Sigmoid colon (tissue), 4 donors: ENCODE data around the gene RGR.

Experiments
- CTCF ChIP-seq, 4 experiments: fragments of 450-650 bp in 3 of 4; fragments of 200-600 bp in 1 of 4; IDR thresholded peaks; one replicate each; pipeline ENCODE4 v1.5.1; 2016 to 2019; ENCODE audit warnings: antibody characterized with exemption in 4 of 4, mild to moderate bottlenecking in 3 of 4, moderate library complexity in 2 of 4
- EP300 ChIP-seq, 4 donors: sonication (generic); formaldehyde crosslinking; IDR thresholded peaks; one replicate each; pipeline ENCODE4 v1.6.1; 2017; ENCODE audit warnings: antibody characterized with exemption in 4 of 4
- POLR2A ChIP-seq, 2 donors: fragments of 450-650 bp; IDR thresholded peaks; one replicate each; pipeline ENCODE4 v1.6.1; 2016; ENCODE audit warnings: antibody characterized with exemption in 2 of 2, mild to moderate bottlenecking in 2 of 2, moderate library complexity in 2 of 2

DNA sequence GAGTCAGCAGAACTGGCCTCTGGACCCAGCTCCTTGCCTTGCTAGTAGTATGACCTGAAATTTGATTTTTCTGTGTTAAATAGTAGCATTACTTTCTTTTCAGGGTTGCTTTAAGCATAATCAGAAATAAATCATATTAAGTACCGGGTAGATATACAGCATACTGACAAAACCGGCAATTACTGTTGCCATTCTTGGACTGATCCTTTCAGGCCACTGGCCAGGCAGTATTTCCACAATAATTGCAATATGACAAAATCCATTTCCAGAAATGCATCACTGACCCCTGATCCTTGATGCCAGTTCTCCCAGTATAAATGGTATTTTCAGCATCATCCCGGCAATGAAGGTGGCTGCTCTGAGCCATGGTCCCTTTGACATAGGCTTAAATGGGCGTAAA lies 10.4 kb upstream of the RGR start:
- no peak for TF ChIP-seq POLR2A (IDR thresholded peaks at IDR 0.05)
- TF ChIP-seq EP300 (IDR thresholded peaks at IDR 0.05) = no peak
- TF ChIP-seq CTCF (IDR thresholded peaks at IDR 0.05) = no peak
